ENCODE measurements around the gene TNIP2.

- TF ChIP-seq CTCF (IDR thresholded peaks at IDR 0.05) (no peak), POLR2A (IDR thresholded peaks at IDR 0.05) (no peak), EP300 (IDR thresholded peaks at IDR 0.05) (no peak)
Observed at GRCh38 chr4:2694691-2695090, 61.4 kb downstream of the TNIP2 start.

Data from ovary (tissue), 3 donors.